ENCODE measurements around the gene CCP110. TPM values are rescaled to one million over a fixed set of nuclear protein-coding genes. Genes with fewer than 3 reads are reported as not detected.

CCP110 gene
- total and polyA plus RNA-seq, 2 experiments from 2014 or later = 6.8 to 9.0 TPM

DNA sequence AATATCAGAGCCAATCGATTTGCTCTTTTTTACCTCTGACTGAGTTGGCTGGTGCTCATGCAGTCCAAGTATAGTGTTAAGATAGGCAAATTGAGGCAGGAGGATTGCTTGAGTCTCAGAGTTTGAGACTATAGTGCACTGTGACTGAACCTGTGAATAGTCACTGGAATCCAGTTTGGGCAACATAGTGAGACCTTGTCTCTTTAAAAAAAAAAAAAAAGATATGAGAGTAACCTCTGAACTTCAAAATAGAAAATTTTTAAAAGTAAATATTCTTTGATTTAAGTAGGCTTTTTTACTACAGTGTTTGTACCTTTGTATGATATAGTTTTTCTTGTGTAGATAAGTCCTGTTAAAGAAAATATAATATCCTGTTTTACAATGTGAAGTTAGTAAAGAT lies 3.4 kb downstream of the CCP110 start:
- H4K20me1 ChIP-seq (ENCODE audit: insufficient read depth) = no peaks in the 10 kb centered on the region
- H2AFZ ChIP-seq = no peak overlapping the region
- H3K4me2 ChIP-seq (ENCODE audit: unreplicated experiment) = no peak overlapping the region
- H3K27me3 ChIP-seq (replicated peaks; ENCODE audit: insufficient read depth) = no peaks in the 10 kb centered on the region
- no peak overlapping the region for H3K4me3 ChIP-seq
- H3F3A ChIP-seq (ENCODE audit: insufficient read depth) = no peaks in the 10 kb centered on the region
- no peak for DNase-seq
- peaks cover 12% of the 10 kb centered on the region; the same call in 1 of the 2 replicates for H3K36me3 ChIP-seq (ENCODE audit: low read depth)
- no peak for TF ChIP-seq EZH2phosphoT487 (IDR thresholded peaks at IDR 0.05; ENCODE audit: insufficient read depth, low read depth)
- no peak for TF ChIP-seq EZH2 (IDR thresholded peaks at IDR 0.05; ENCODE audit: insufficient read depth, poor library complexity, severe bottlenecking)
- H3K9me2 ChIP-seq (ENCODE audit: insufficient read depth) = no peaks in the 10 kb centered on the region
- H3K79me2 ChIP-seq (ENCODE audit: insufficient read depth) = peaks cover 48% of the 10 kb centered on the region
- H3K4me1 ChIP-seq (ENCODE audit: insufficient read depth) = no peaks in the 10 kb centered on the region
- H3K27ac ChIP-seq = no peak overlapping the region
- H3K9ac ChIP-seq = no peak overlapping the region
- WGBS, 2 experiments (ENCODE audit: low coverage in 1 of 2, low lambda C conversion rate in 2 of 2, missing lambda C conversion rate in 2 of 2) = 0% methylated on average over 1 of the region's 1 CpG
- no peaks in the 10 kb centered on the region for H3K9me3 ChIP-seq (ENCODE audit: low read depth)
- in situ Hi-C loops (cut with MboI) = loop anchor here (25.0 kb wide), 1 partner anchor 715 kb away; the partner anchor contains the start of gene ARL6IP1

DNA sequence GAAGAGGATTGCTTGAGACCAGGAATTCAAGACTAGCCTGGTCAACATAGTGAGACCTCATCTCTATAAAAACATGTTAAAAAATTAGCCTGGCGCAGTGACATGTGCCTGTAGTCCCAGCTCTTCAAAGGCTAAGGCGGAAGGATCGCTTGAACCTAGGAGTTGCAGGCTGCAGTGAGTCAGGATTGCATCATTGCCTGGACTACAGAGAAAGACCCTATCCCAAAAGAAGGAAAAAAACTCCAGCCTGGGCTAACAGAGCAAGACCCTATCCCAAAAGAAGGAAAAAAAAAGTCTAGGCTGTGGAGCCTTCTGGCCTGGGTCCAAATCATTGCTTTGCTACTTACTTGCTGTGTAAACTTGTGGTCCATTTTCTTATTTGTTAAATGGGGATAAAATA lies 4.9 kb downstream of the CCP110 start:
- in situ Hi-C loops (cut with MboI) = loop anchor here (25.0 kb wide), 1 partner anchor 716 kb away; the partner anchor contains the start of gene ARL6IP1
- no peaks in the 10 kb centered on the region for H4K20me1 ChIP-seq (ENCODE audit: insufficient read depth)
- TF ChIP-seq EZH2phosphoT487 (IDR thresholded peaks at IDR 0.05; ENCODE audit: insufficient read depth, low read depth) (no peak), EZH2 (IDR thresholded peaks at IDR 0.05; ENCODE audit: insufficient read depth, poor library complexity, severe bottlenecking) (no peak)
- H3K79me2 ChIP-seq (ENCODE audit: insufficient read depth) = peaks cover 48% of the 10 kb centered on the region
- H2AFZ ChIP-seq = no peak overlapping the region
- H3K4me3 ChIP-seq = no peak overlapping the region
- peaks cover 15% of the 10 kb centered on the region; the same call in 1 of the 2 replicates for H3K36me3 ChIP-seq (ENCODE audit: low read depth)
- no peak overlapping the region for H3K27ac ChIP-seq
- no peaks in the 10 kb centered on the region for H3K4me1 ChIP-seq (ENCODE audit: insufficient read depth)
- no peak overlapping the region for H3K9ac ChIP-seq
- H3F3A ChIP-seq (ENCODE audit: insufficient read depth) = no peaks in the 10 kb centered on the region
- DNase-seq = no peak
- 95% methylated on average over 3 of the region's 3 CpGs for WGBS, 2 experiments (ENCODE audit: low coverage in 1 of 2, low lambda C conversion rate in 2 of 2, missing lambda C conversion rate in 2 of 2)
- H3K27me3 ChIP-seq (replicated peaks; ENCODE audit: insufficient read depth) = no peaks in the 10 kb centered on the region
- H3K9me2 ChIP-seq (ENCODE audit: insufficient read depth) = no peaks in the 10 kb centered on the region
- no peak overlapping the region for H3K4me2 ChIP-seq (ENCODE audit: unreplicated experiment)
- no peaks in the 10 kb centered on the region for H3K9me3 ChIP-seq (ENCODE audit: low read depth)

DNA sequence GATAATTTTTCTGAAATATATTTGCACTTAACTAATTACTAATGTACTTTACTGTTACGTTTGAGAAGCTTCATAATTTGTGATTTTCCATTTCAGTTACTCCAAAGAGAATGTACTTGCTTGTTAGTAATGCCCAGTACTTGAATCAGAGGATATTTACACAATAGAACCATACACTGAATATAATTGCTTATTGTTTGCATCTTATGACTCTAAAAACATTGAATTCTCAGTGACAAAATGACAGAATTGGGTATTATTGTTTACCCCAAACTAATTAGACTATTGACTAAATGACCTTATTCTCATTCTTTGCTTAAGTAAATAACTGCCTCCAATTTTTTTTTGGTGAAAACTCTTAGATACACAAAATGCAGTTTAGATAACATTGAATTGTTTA lies 8.9 kb downstream of the CCP110 start:
- peaks cover 32% of the 10 kb centered on the region; the same call in 1 of the 2 replicates for H3K36me3 ChIP-seq (ENCODE audit: low read depth)
- H3K9me2 ChIP-seq (ENCODE audit: insufficient read depth) = no peaks in the 10 kb centered on the region
- no peak overlapping the region for H3K4me2 ChIP-seq (ENCODE audit: unreplicated experiment)
- no peaks in the 10 kb centered on the region for H4K20me1 ChIP-seq (ENCODE audit: insufficient read depth)
- in situ Hi-C loops (cut with MboI) = loop anchor here (25.0 kb wide), 1 partner anchor 720 kb away; the partner anchor contains the start of gene ARL6IP1
- H3K27ac ChIP-seq = no peak overlapping the region
- 58 to 65% methylated on average over 1 of the region's 1 CpG for WGBS, 2 experiments (ENCODE audit: low coverage in 1 of 2, low lambda C conversion rate in 2 of 2, missing lambda C conversion rate in 2 of 2)
- no peaks in the 10 kb centered on the region for H3K9me3 ChIP-seq (ENCODE audit: low read depth)
- H3K4me1 ChIP-seq (ENCODE audit: insufficient read depth) = no peaks in the 10 kb centered on the region
- H3K79me2 ChIP-seq (ENCODE audit: insufficient read depth) = peaks cover 9% of the 10 kb centered on the region; the same call in 1 of the 2 replicates
- H3K4me3 ChIP-seq = no peak overlapping the region
- H3K9ac ChIP-seq = no peak overlapping the region
- no peak overlapping the region for H2AFZ ChIP-seq
- H3F3A ChIP-seq (ENCODE audit: insufficient read depth) = no peaks in the 10 kb centered on the region
- DNase-seq = no peak
- H3K27me3 ChIP-seq (replicated peaks; ENCODE audit: insufficient read depth) = no peaks in the 10 kb centered on the region
- no peak for TF ChIP-seq EZH2 (IDR thresholded peaks at IDR 0.05; ENCODE audit: insufficient read depth, poor library complexity, severe bottlenecking)
- TF ChIP-seq EZH2phosphoT487 (IDR thresholded peaks at IDR 0.05; ENCODE audit: insufficient read depth, low read depth) = no peak

DNA sequence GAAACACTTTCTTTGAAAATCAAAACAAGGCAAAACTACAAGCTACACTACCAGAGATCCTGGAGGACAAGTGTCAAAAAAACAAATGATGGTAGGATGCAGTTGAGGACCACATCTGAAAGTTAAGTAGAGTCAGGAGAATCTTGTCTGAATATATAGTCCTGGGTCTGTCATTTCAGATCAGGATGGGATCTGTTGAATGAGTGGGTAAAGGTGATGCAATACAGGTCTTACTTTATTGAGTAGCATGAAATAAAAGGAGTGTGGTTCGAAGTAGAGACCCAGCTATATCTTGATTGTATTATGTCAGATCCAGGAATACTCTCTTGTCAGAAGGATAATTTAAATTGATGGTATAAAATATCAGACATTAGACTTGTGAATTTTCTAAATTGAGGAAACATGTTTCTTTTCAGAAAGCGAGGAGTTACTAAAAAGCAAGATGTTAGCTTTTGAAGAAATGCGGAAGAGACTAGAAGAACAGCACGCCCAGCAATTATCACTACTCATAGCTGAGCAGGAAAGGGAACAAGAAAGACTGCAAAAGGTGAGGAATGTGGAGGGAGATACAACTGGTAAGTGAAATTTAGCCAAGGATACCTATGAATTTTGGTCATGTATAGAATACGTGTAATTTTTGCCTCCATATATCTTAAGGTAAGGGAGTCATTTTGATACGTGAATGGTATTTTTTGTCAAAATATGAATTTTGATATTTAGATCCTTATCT lies 16.7 kb downstream of the CCP110 start:
- no peaks in the 10 kb centered on the region for H4K20me1 ChIP-seq (ENCODE audit: insufficient read depth)
- H3K27ac ChIP-seq = no peak overlapping the region
- H3K4me3 ChIP-seq = no peak overlapping the region
- no peak overlapping the region for H2AFZ ChIP-seq
- no peaks in the 10 kb centered on the region for H3K4me1 ChIP-seq (ENCODE audit: insufficient read depth)
- peaks cover 55% of the 10 kb centered on the region; the same call in 1 of the 2 replicates for H3K36me3 ChIP-seq (ENCODE audit: low read depth)
- no peak overlapping the region for H3K9ac ChIP-seq
- no peaks in the 10 kb centered on the region for H3K79me2 ChIP-seq (ENCODE audit: insufficient read depth)
- 94 to 95% methylated on average over 6 of the region's 6 CpGs for WGBS, 2 experiments (ENCODE audit: low coverage in 1 of 2, low lambda C conversion rate in 2 of 2, missing lambda C conversion rate in 2 of 2)
- in situ Hi-C loops (cut with MboI) = loop anchor here (25.0 kb wide), 1 partner anchor 728 kb away; the partner anchor contains the start of gene ARL6IP1
- no peak for TF ChIP-seq EZH2phosphoT487 (IDR thresholded peaks at IDR 0.05; ENCODE audit: insufficient read depth, low read depth)
- TF ChIP-seq EZH2 (IDR thresholded peaks at IDR 0.05; ENCODE audit: insufficient read depth, poor library complexity, severe bottlenecking) = no peak
- no peaks in the 10 kb centered on the region for H3K9me3 ChIP-seq (ENCODE audit: low read depth)
- no peak for DNase-seq
- no peak overlapping the region for H3K4me2 ChIP-seq (ENCODE audit: unreplicated experiment)
- no peaks in the 10 kb centered on the region for H3F3A ChIP-seq (ENCODE audit: insufficient read depth)
- H3K27me3 ChIP-seq (replicated peaks; ENCODE audit: insufficient read depth) = no peaks in the 10 kb centered on the region
- no peaks in the 10 kb centered on the region for H3K9me2 ChIP-seq (ENCODE audit: insufficient read depth)
